Uterus (tissue), 4 donors: ENCODE data around the gene ALOX12B. TPM values are rescaled to one million over a fixed set of nuclear protein-coding genes. Genes with fewer than 3 reads are reported as not detected.

Experiments used
- DNase-seq, 2 donors: peaks; one replicate each; pipeline ENCODE4 v3.0.0-alpha.2; 2019 to 2020
- H3K27ac ChIP-seq, 2 donors: fragments of 200-600 bp; sonication (generic); 1 replicate in 1 of 2; 2 replicates in 1 of 2; pipeline ENCODE4 v1.5.1; 2016 to 2018
- H3K27me3 ChIP-seq, 2 donors: fragments of 200-600 bp; sonication (generic); one replicate each; pipeline ENCODE4 v1.5.1; 2018 to 2019; ENCODE audit warnings: control low read depth in 1 of 2
- H3K36me3 ChIP-seq, 2 donors: fragments of 200-600 bp; sonication (generic); one replicate each; pipeline ENCODE4 v1.5.1; 2019; ENCODE audit warnings: control low read depth in 1 of 2
- H3K4me1 ChIP-seq, 2 donors: fragments of 200-600 bp; sonication (generic); one replicate each; pipeline ENCODE4 v1.5.1; 2018 to 2019; ENCODE audit warnings: control low read depth in 1 of 2
- H3K4me3 ChIP-seq, 2 donors: fragments of 200-600 bp; sonication (generic); 1 replicate in 1 of 2; 2 replicates in 1 of 2; pipeline ENCODE4 v1.5.1; 2018 to 2019; ENCODE audit warnings: mild to moderate bottlenecking in 1 of 2
- H3K9me3 ChIP-seq, 2 donors: fragments of 200-600 bp; sonication (generic); one replicate each; pipeline ENCODE4 v1.5.1; 2019; ENCODE audit warnings: control low read depth in 1 of 2
- POLR2A ChIP-seq, 2 donors: fragments of 450-650 bp; IDR thresholded peaks; one replicate each; pipeline ENCODE4 v1.6.1; 2016; ENCODE audit warnings: antibody characterized with exemption in 2 of 2, mild to moderate bottlenecking in 1 of 2, moderate library complexity in 1 of 2
- intact Hi-C: fragments of 100-400 bp; cut with DNase I; formaldehyde crosslinking; loops from one replicate; pipeline ENCODE4 v1.15.1; 2023; ENCODE audit warnings: low total_unique reads
- total RNA-seq, 4 donors: library from RNA; depleted of rRNA in 3 of 4; stranded (reverse); fragments of >200 nt in 3 of 4; gene quantifications; one replicate each; pipeline versions ENCODE4 v1.1.0 to v1.2.4, GENCODE V29; 2014 to 2023
- TF ChIP-seq, protein P1 (sequence below), 4 experiments: fragments of 200-600 bp in 2 of 4; fragments of 450-650 bp in 2 of 4; sonication (generic) in 2 of 4; IDR thresholded peaks; one replicate each; pipeline ENCODE4 v1.5.1; 2016 to 2019; ENCODE audit warnings: antibody characterized with exemption in 4 of 4, mild to moderate bottlenecking in 2 of 4, moderate library complexity in 1 of 4
- donor health status: DM: yes; HTN: yes; CAD: no.

The ALOX12B gene
- total RNA-seq, 4 donors from 2014 or later, result not detected

DNA sequence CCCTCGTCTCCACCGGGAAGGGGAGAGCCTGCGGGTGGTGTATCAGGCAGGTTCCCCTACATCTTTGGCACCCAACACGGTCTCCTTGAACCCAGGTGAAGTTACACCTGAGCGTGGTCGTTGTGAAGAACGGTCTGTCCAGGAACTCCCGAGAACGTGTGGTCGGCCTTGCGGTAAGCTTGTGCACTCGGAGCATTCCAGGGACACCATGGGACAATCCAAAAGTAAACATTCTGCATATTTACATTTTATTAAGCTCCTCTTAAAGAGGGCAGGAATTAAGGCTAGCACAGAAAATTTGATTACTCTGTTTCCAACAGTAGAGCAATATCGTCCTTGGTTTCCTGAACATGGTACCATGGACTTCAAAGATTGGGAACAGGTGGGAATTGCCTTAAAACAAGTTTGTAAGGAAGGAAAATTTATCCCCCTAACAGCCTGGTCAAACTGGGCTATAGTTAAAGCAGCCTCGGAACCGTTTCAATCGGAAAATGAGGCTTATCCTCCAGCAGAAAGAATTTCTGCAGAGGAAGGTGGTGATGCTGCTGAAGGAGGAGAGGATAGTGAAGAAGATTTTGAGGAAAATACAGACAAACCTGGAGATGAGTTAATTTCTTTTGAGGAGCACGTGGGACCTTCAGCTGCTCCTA, 30.4 kb downstream of the ALOX12B start:
- Histone ChIP-seq H3K4me1 (no peaks in the 10 kb centered on the region), H3K4me3 (no peak overlapping the region), H3K27me3 (peaks cover 4 to 32% of the 10 kb centered on the region in 2 donors), H3K27ac (no peak overlapping the region), H3K36me3 (no peaks in the 10 kb centered on the region), H3K9me3 (no peaks in the 10 kb centered on the region)
- TF ChIP-seq, protein P1, sequence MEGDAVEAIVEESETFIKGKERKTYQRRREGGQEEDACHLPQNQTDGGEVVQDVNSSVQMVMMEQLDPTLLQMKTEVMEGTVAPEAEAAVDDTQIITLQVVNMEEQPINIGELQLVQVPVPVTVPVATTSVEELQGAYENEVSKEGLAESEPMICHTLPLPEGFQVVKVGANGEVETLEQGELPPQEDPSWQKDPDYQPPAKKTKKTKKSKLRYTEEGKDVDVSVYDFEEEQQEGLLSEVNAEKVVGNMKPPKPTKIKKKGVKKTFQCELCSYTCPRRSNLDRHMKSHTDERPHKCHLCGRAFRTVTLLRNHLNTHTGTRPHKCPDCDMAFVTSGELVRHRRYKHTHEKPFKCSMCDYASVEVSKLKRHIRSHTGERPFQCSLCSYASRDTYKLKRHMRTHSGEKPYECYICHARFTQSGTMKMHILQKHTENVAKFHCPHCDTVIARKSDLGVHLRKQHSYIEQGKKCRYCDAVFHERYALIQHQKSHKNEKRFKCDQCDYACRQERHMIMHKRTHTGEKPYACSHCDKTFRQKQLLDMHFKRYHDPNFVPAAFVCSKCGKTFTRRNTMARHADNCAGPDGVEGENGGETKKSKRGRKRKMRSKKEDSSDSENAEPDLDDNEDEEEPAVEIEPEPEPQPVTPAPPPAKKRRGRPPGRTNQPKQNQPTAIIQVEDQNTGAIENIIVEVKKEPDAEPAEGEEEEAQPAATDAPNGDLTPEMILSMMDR (IDR thresholded peaks at IDR 0.05), result no peak
- TF ChIP-seq POLR2A (IDR thresholded peaks at IDR 0.05), result no peak
- DNase-seq, result peak in 1 of 2 donors; percentile 7
- intact Hi-C loops, result no loop called here

DNA sequence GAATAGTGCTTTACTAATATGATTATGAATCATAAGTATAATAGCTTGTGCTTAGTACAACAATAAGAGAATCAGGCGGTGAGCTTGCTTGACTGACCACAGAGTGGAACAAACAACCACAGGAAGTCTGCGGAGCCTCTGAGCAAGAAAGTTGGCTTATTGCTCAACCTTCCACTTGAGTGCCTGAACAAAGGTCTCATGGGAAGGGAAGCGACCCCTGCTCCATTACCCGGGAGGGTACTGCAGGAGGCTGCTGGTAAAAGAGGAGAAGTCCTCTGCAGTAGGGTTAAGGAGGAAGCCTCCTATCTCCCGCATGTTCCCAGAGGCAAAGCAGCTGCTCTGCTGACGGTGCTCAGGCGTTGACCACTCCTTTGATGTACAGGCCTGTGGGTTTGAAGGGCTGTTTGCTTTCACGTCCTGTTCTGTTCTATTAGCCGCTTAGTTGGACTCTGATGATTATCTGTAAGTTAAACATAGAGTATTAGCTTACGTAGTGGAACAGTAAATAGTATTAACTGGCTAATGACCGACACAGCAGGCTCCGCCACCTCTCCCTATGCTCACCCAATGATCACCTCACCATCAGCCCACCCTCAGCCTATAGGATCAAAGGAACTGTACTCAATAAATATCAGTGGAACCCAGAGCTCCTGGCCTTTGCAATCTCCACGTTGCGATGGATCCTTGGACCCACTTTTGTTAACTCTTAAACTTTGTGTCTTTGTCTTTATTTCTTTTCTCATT, 31.1 kb downstream of the ALOX12B start:
- no peak for TF ChIP-seq POLR2A (IDR thresholded peaks at IDR 0.05)
- TF ChIP-seq, protein P1 (IDR thresholded peaks at IDR 0.05), result no peak
- no peak overlapping the region for H3K4me3 ChIP-seq
- DNase-seq, result no peak
- no peaks in the 10 kb centered on the region for H3K9me3 ChIP-seq
- peaks cover 0 to 25% of the 10 kb centered on the region in 2 donors for H3K27me3 ChIP-seq
- intact Hi-C loops, result no loop called here
- no peaks in the 10 kb centered on the region for H3K36me3 ChIP-seq
- no peak overlapping the region for H3K27ac ChIP-seq
- no peaks in the 10 kb centered on the region for H3K4me1 ChIP-seq

DNA sequence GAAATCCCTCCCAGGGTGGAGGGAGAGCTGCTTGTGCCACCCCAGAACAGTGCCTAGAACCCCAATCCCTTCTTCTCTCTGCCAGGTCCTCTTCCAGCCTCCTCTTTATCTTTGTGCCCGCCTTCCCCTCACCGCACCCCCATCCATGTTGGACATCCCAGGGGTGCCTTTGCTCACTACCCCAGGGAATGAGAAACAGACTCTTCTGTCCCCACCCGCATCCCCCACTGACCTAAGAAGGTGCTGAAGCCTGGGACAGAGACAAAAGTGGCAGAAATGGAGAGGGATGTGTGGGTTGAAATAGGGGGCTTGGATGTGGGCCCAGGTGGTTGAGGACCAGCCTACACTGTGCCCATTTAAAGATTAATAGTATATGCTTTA, 31.7 kb downstream of the ALOX12B start:
- DNase-seq, result no peak

DNA sequence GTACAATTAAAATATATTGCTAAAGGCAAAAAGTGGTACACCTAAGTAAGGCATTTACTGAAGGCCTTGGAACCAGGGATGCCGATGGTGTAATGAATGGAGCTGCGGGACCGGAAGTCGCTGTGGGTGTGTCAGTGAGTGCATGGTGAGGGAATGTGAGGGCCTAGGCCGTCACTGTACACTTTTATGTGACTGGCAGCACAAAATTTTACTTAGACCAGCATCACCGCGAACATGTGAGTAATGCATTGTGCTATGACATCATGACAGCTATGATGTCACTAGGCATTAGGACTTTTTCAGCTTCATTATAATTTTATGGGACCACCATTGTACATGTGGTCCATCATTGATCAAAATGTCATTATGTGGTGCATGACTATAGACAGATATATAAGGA, 33.9 kb downstream of the ALOX12B start:
- TF ChIP-seq, protein P1 (IDR thresholded peaks at IDR 0.05), result no peak
- TF ChIP-seq POLR2A (IDR thresholded peaks at IDR 0.05), result no peak
- peaks cover 0 to under 1% of the 10 kb centered on the region in 2 donors for H3K27me3 ChIP-seq
- intact Hi-C loops, result no loop called here
- no peaks in the 10 kb centered on the region for H3K36me3 ChIP-seq
- no peak overlapping the region for H3K4me3 ChIP-seq
- H3K9me3 ChIP-seq, result no peaks in the 10 kb centered on the region
- no peak for DNase-seq
- no peak overlapping the region for H3K27ac ChIP-seq
- H3K4me1 ChIP-seq, result no peaks in the 10 kb centered on the region

More for the DNA sequence above, 31.7 kb downstream of the ALOX12B start:
- Histone ChIP-seq H3K36me3 (no peaks in the 10 kb centered on the region), H3K9me3 (no peaks in the 10 kb centered on the region), H3K27ac (no peak overlapping the region), H3K27me3 (peaks cover 0 to 22% of the 10 kb centered on the region in 2 donors), H3K4me1 (no peaks in the 10 kb centered on the region), H3K4me3 (no peak overlapping the region)
- intact Hi-C loops, result no loop called here
- TF ChIP-seq, protein P1 (IDR thresholded peaks at IDR 0.05), result no peak
- no peak for TF ChIP-seq POLR2A (IDR thresholded peaks at IDR 0.05)
